ENCODE measurements around the gene CEACAM1. TPM values are rescaled to one million over a fixed set of nuclear protein-coding genes. Genes with fewer than 3 reads are reported as not detected.

Gene CEACAM1
- total RNA-seq, 1 experiment from 2014 or later = 2.0 TPM

GRCh38 chr19:42512130-42512636 lies 16.1 kb downstream of the CEACAM1 start:
- DNase-seq (ENCODE audit: low spot score) (no peak), ATAC-seq (no peak)
- peaks cover 37% of the 10 kb centered on the region for H3K4me1 Mint-ChIP-seq
- POLR2A ChIA-PET = no interaction called here
- peaks cover 7% of the 10 kb centered on the region; the same call in 1 of the 2 replicates for H3K9me3 Mint-ChIP-seq
- H3K27me3 Mint-ChIP-seq (ENCODE audit: low read depth) = peaks cover 2% of the 10 kb centered on the region
- no peaks in the 10 kb centered on the region; the same call in 1 of the 2 replicates for H3K36me3 Mint-ChIP-seq
- H3K27ac Mint-ChIP-seq = 0 out of 2 replicates have a peak overlapping the region, but pooled peaks have one; percentile 39
- CTCF ChIA-PET = no interaction called here
- H3K4me3 Mint-ChIP-seq = no peak overlapping the region
- TF ChIP-seq, protein P1, sequence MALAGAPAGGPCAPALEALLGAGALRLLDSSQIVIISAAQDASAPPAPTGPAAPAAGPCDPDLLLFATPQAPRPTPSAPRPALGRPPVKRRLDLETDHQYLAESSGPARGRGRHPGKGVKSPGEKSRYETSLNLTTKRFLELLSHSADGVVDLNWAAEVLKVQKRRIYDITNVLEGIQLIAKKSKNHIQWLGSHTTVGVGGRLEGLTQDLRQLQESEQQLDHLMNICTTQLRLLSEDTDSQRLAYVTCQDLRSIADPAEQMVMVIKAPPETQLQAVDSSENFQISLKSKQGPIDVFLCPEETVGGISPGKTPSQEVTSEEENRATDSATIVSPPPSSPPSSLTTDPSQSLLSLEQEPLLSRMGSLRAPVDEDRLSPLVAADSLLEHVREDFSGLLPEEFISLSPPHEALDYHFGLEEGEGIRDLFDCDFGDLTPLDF (CRISPR knock-in tag; IDR thresholded peaks at IDR 0.05) = no peak
- TF ChIP-seq FOXJ3 (CRISPR knock-in tag; IDR thresholded peaks at IDR 0.05; ENCODE audit: borderline replicate concordance) (no peak), PRRX2 (CRISPR knock-in tag; IDR thresholded peaks at IDR 0.05) (no peak), NR3C1 (CRISPR knock-in tag; conservative IDR thresholded peaks at IDR 0.05; ENCODE audit: low read depth) (no peak), NFYB (CRISPR knock-in tag; conservative IDR thresholded peaks at IDR 0.05; ENCODE audit: low read depth) (no peak), GABPB1 (CRISPR knock-in tag; IDR thresholded peaks at IDR 0.05) (no peak), ZNF423 (CRISPR knock-in tag; IDR thresholded peaks at IDR 0.05) (no peak)
- TF ChIP-seq, protein P2, sequence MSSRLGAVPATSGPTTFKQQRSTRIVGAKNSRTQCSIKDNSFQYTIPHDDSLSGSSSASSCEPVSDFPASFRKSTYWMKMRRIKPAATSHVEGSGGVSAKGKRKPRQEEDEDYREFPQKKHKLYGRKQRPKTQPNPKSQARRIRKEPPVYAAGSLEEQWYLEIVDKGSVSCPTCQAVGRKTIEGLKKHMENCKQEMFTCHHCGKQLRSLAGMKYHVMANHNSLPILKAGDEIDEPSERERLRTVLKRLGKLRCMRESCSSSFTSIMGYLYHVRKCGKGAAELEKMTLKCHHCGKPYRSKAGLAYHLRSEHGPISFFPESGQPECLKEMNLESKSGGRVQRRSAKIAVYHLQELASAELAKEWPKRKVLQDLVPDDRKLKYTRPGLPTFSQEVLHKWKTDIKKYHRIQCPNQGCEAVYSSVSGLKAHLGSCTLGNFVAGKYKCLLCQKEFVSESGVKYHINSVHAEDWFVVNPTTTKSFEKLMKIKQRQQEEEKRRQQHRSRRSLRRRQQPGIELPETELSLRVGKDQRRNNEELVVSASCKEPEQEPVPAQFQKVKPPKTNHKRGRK (CRISPR knock-in tag; IDR thresholded peaks at IDR 0.05; ENCODE audit: borderline replicate concordance) = no peak

- ATAC-seq (no peak), DNase-seq (ENCODE audit: low spot score) (no peak)
- CTCF ChIA-PET = interaction anchor here (1.3 kb wide), 1 partner anchor 71 kb away, joined by 4 read pairs; no protein-coding TSS in a partner anchor
- no peaks in the 10 kb centered on the region for H3K9me3 Mint-ChIP-seq
- H3K27me3 Mint-ChIP-seq (ENCODE audit: low read depth) = peaks cover 2% of the 10 kb centered on the region
- no peak overlapping the region for H3K4me3 Mint-ChIP-seq
- TF ChIP-seq RELA (CRISPR knock-in tag; IDR thresholded peaks at IDR 0.05; ENCODE audit: borderline replicate concordance) (no peak), SMAD3 (CRISPR knock-in tag; IDR thresholded peaks at IDR 0.05; ENCODE audit: borderline replicate concordance) (no peak), FOXP1 (CRISPR knock-in tag; IDR thresholded peaks at IDR 0.05; ENCODE audit: borderline replicate concordance) (no peak), ZSCAN18 (CRISPR knock-in tag; IDR thresholded peaks at IDR 0.05) (no peak), CBFB (CRISPR knock-in tag; IDR thresholded peaks at IDR 0.05; ENCODE audit: low read depth) (no peak), USF2 (CRISPR knock-in tag; IDR thresholded peaks at IDR 0.05) (no peak), PRRX2 (CRISPR knock-in tag; IDR thresholded peaks at IDR 0.05) (no peak), ELF4 (CRISPR knock-in tag; IDR thresholded peaks at IDR 0.05; ENCODE audit: low read depth) (no peak), TEAD1 (CRISPR knock-in tag; IDR thresholded peaks at IDR 0.05) (no peak), FOXK1 (CRISPR knock-in tag; IDR thresholded peaks at IDR 0.05) (no peak)
- POLR2A ChIA-PET = no interaction called here
- no peak overlapping the region for H3K27ac Mint-ChIP-seq
- H3K4me1 Mint-ChIP-seq = peaks cover 39% of the 10 kb centered on the region
- no peaks in the 10 kb centered on the region; the same call in 1 of the 2 replicates for H3K36me3 Mint-ChIP-seq
These were observed 16.9 kb downstream of the CEACAM1 start for GRCh38 chr19:42511340-42511739.

DNA sequence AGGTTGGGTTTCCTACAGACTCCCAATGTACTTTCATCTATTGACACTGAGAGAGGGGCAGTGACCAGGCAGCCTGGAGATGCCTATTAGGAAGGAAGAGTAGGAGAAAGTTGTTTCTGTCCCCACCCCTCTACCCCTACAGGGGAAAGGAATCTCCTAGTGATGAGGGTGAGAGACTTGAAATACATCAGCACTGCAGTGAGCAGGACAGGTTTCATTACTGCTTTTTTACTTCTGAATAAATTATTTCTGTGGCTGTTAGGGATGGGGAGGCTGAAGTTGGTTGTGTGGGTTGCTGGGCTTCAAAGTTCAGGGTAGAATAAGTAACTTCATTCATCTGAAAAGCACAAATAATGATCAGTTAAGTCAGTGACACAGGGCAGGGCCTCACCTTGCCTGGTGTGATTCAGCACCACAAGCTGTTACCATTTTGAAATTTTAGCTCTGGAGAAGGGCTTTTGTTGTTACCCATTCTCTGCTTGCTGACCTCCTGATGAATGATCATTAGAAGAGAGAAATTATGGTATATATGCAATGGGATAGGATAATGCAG lies 19.3 kb downstream of the CEACAM1 start:
- Mint-ChIP-seq H3K4me3 (no peak overlapping the region), H3K9me3 (no peaks in the 10 kb centered on the region), H3K4me1 (peaks cover 50% of the 10 kb centered on the region), H3K27ac (no peak overlapping the region), H3K27me3 (ENCODE audit: low read depth) (peaks cover 2% of the 10 kb centered on the region; the same call in 1 of the 2 replicates), H3K36me3 (no peaks in the 10 kb centered on the region; the same call in 1 of the 2 replicates)
- ChIA-PET CTCF (interaction anchor here (1.4 kb wide), 1 partner anchor 20 kb away, joined by 3 read pairs; the partner anchor contains the start of gene CEACAM1), POLR2A (no interaction called here)
- TF ChIP-seq, protein P3, sequence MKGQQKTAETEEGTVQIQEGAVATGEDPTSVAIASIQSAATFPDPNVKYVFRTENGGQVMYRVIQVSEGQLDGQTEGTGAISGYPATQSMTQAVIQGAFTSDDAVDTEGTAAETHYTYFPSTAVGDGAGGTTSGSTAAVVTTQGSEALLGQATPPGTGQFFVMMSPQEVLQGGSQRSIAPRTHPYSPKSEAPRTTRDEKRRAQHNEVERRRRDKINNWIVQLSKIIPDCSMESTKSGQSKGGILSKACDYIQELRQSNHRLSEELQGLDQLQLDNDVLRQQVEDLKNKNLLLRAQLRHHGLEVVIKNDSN (CRISPR knock-in tag; IDR thresholded peaks at IDR 0.05) = no peak
- TF ChIP-seq FOXP4 (CRISPR knock-in tag; IDR thresholded peaks at IDR 0.05) = no peak
- TF ChIP-seq FOXJ3 (CRISPR knock-in tag; IDR thresholded peaks at IDR 0.05; ENCODE audit: borderline replicate concordance) = no peak
- TF ChIP-seq KAT7 (CRISPR knock-in tag; IDR thresholded peaks at IDR 0.05; ENCODE audit: borderline replicate concordance) = no peak
- no peak for DNase-seq (ENCODE audit: low spot score)
- no peak for ATAC-seq

Data from WTC11 (cell line).